OCI-LY7 (cell line): ENCODE results near the gene SNCAIP. TPM values are rescaled to one million over a fixed set of nuclear protein-coding genes. Genes with fewer than 3 reads are reported as not detected.

Experiments used
- BruUV-seq: library from RNA; stranded (reverse); fragments of 400-500 nt; replicated peaks from 2 replicates; lab custom pipeline; 2021; lab: Mats Ljungman, UMichigan
- CTCF ChIA-PET: fragments of 300-600 bp; sonication (Branson Sonifier 250); formaldehyde crosslinking; loops from one replicate; lab custom pipeline; 2022; ENCODE audit warnings: antibody characterized with exemption; ENCODE audit not compliant: unreplicated experiment; lab: Charles Lee
- POLR2A ChIA-PET: fragments of 300-600 bp; sonication (Branson Sonifier 250); formaldehyde crosslinking; loops from one replicate; lab custom pipeline; 2022; ENCODE audit warnings: antibody characterized with exemption; lab: Charles Lee
- DNase-seq: peaks from one replicate; pipeline ENCODE4 v3.0.0-alpha.2; 2015; ENCODE audit warnings: low spot score
- H2AFZ ChIP-seq: fragments of 200-600 bp; sonication (generic), shearing (Covaris generic); 2 replicates; pipeline ENCODE4 v1.6.1; 2014; ENCODE audit warnings: mild to moderate bottlenecking, antibody characterized with exemption, low read length, moderate library complexity
- H3K27ac ChIP-seq: fragments of 200-600 bp; sonication (generic); 2 replicates; pipeline ENCODE4 v1.5.1; 2014; ENCODE audit warnings: mixed run types, low read depth, mild to moderate bottlenecking, moderate library complexity, low read length, inconsistent platforms; ENCODE audit not compliant: poor library complexity, severe bottlenecking
- H3K36me3 ChIP-seq: fragments of 200-600 bp; sonication (generic); 2 replicates; pipeline ENCODE4 v1.6.1; 2014; ENCODE audit warnings: mild to moderate bottlenecking, antibody characterized with exemption, low read length, moderate library complexity, mixed read lengths; ENCODE audit not compliant: insufficient read depth
- H3K4me1 ChIP-seq: fragments of 200-600 bp; sonication (generic); 2 replicates; pipeline ENCODE4 v1.5.1; 2014; ENCODE audit warnings: mild to moderate bottlenecking, low read length; ENCODE audit not compliant: insufficient read depth, poor library complexity, severe bottlenecking
- H3K4me2 ChIP-seq: fragments of 200-600 bp; sonication (generic); 2 replicates; pipeline ENCODE4 v1.6.1; 2014; ENCODE audit warnings: mild to moderate bottlenecking, low read length
- H3K4me3 ChIP-seq: fragments of 200-600 bp; sonication (generic); 2 replicates; pipeline ENCODE4 v1.5.1; 2014; ENCODE audit warnings: mild to moderate bottlenecking, low read depth, low read length; ENCODE audit not compliant: poor library complexity, severe bottlenecking
- H3K79me2 ChIP-seq: fragments of 200-600 bp; sonication (generic); 2 replicates; pipeline ENCODE4 v1.6.1; 2016; ENCODE audit warnings: low read depth, mild to moderate bottlenecking, low read length, moderate library complexity, mixed read lengths; ENCODE audit not compliant: insufficient read depth
- H3K9me2 ChIP-seq: fragments of 200-600 bp; sonication (generic); 2 replicates; pipeline ENCODE4 v1.6.1; 2016; ENCODE audit warnings: mild to moderate bottlenecking, low read length, mixed read lengths; ENCODE audit not compliant: insufficient read depth
- H3K9me3 ChIP-seq: fragments of 200-600 bp; sonication (generic); 2 replicates; pipeline ENCODE4 v1.6.1; 2014; ENCODE audit warnings: mild to moderate bottlenecking, mixed run types, low read length, mixed read lengths
- H4K20me1 ChIP-seq: fragments of 200-600 bp; sonication (generic); 2 replicates; pipeline ENCODE4 v1.6.1; 2014; ENCODE audit warnings: mild to moderate bottlenecking, antibody characterized with exemption, low read length, moderate library complexity, mixed read lengths; ENCODE audit not compliant: insufficient read depth
- EZH2phosphoT487 ChIP-seq: fragments of 200-600 bp; sonication (generic); IDR thresholded peaks from 2 replicates; pipeline ENCODE4 v1.6.1; 2018; ENCODE audit warnings: low read depth, borderline replicate concordance, mild to moderate bottlenecking, mixed run types, antibody characterized with exemption, low read length, moderate library complexity, mixed read lengths
- intact Hi-C: fragments of 100-400 bp; cut with micrococcal nuclease; formaldehyde crosslinking; loops from one replicate; pipeline ENCODE4 v1.10.0; 2022; ENCODE audit not compliant: unreplicated experiment
- total RNA-seq, 2 experiments: library from RNA; depleted of rRNA in 1 of 2; stranded (reverse); fragments of >200 nt in 1 of 2; shearing (Covaris generic) in 1 of 2; gene quantifications; 2 replicates each; pipeline ENCODE4 v1.2.3, GENCODE V29; 2014 to 2022
- TF ChIP-seq, protein P1 (sequence below): fragments of 200-600 bp; sonication (generic); conservative IDR thresholded peaks from 2 replicates; pipeline ENCODE4 v1.5.1; 2014; ENCODE audit warnings: mild to moderate bottlenecking, antibody characterized with exemption, low read length, moderate library complexity, mixed read lengths

The SNCAIP gene
- total RNA-seq, 2 experiments from 2014 or later: not detected

GRCh38 chr5:122392224-122392623 is 80.2 kb downstream of the SNCAIP start:
- no peaks in the 10 kb centered on the region for H3K4me1 ChIP-seq
- TF ChIP-seq EZH2phosphoT487: no peak
- TF ChIP-seq, protein P1, sequence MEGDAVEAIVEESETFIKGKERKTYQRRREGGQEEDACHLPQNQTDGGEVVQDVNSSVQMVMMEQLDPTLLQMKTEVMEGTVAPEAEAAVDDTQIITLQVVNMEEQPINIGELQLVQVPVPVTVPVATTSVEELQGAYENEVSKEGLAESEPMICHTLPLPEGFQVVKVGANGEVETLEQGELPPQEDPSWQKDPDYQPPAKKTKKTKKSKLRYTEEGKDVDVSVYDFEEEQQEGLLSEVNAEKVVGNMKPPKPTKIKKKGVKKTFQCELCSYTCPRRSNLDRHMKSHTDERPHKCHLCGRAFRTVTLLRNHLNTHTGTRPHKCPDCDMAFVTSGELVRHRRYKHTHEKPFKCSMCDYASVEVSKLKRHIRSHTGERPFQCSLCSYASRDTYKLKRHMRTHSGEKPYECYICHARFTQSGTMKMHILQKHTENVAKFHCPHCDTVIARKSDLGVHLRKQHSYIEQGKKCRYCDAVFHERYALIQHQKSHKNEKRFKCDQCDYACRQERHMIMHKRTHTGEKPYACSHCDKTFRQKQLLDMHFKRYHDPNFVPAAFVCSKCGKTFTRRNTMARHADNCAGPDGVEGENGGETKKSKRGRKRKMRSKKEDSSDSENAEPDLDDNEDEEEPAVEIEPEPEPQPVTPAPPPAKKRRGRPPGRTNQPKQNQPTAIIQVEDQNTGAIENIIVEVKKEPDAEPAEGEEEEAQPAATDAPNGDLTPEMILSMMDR: no peak
- no peak for DNase-seq
- H3K9me2 ChIP-seq: no peaks in the 10 kb centered on the region
- H2AFZ ChIP-seq: no peak overlapping the region
- H3K9me3 ChIP-seq: no peaks in the 10 kb centered on the region
- BruUV-seq: no TSS peak
- intact Hi-C loops: no loop called here
- H3K27ac ChIP-seq: no peak overlapping the region
- no peaks in the 10 kb centered on the region for H4K20me1 ChIP-seq
- H3K79me2 ChIP-seq: no peaks in the 10 kb centered on the region
- no peaks in the 10 kb centered on the region for H3K36me3 ChIP-seq
- no peak overlapping the region for H3K4me2 ChIP-seq
- CTCF ChIA-PET: no interaction called here
- H3K4me3 ChIP-seq: no peak overlapping the region
- POLR2A ChIA-PET: no interaction called here

DNA sequence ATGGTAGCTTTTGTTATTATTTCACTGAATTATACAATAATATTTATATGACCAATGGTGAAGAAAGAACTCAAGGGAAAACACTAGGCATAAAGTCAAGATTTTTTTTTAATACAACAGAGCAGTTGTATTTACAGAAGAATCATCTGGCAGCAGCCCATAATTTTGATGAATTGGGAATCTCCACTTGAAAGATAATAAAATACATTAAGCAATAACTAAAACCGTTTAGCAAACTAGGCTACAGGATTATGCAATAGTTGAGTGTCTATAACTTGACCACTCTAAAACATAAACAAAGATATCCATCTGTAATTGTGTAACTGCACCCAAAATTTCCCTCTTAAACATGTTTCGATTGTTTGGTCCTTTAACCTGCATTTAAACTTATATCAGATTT is 80.8 kb downstream of the SNCAIP start:
- H3K9me2 ChIP-seq: no peaks in the 10 kb centered on the region
- POLR2A ChIA-PET: no interaction called here
- DNase-seq: no peak
- H3K27ac ChIP-seq: no peak overlapping the region
- H3K4me2 ChIP-seq: no peak overlapping the region
- TF ChIP-seq EZH2phosphoT487: no peak
- TF ChIP-seq, protein P1: no peak
- BruUV-seq: no TSS peak
- H3K36me3 ChIP-seq: no peaks in the 10 kb centered on the region
- H3K9me3 ChIP-seq: no peaks in the 10 kb centered on the region
- H4K20me1 ChIP-seq: no peaks in the 10 kb centered on the region
- no peak overlapping the region for H2AFZ ChIP-seq
- no peaks in the 10 kb centered on the region for H3K4me1 ChIP-seq
- no peak overlapping the region for H3K4me3 ChIP-seq
- intact Hi-C loops: no loop called here
- H3K79me2 ChIP-seq: no peaks in the 10 kb centered on the region
- CTCF ChIA-PET: no interaction called here

DNA sequence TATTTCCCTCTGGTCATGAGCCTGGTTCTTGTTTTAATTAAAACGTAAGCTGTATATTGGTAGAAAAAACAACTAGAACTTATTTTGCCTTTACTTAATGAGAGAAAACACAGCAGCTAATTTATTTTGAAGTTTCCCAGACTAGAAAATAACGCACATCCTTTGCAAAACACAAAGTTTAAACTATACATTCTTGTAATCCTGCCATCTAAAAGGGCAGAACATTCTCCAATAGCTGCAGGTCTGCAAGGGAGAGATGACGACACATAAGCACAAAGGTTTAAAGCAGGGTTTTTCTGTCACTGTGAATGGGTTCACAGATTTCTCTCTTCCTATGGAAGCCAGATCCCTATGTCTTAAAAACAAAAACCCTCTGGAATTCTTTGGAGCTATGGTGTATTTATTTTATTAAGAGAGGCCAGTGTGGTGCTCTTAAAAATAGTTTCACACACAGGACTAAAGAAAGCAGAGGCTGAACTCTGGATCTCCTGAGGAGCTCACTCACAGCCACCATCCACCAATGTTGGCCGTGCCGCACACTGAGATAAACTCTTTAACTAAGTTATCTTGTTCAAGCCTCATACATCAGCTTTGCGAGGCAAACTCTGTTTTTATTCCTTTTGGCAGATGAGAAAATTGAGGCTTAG is 82.4 kb downstream of the SNCAIP start:
- ChIA-PET POLR2A (interaction anchor here (1.1 kb wide), 1 partner anchor 10 kb away, joined by 3 read pairs; no protein-coding TSS in a partner anchor), CTCF (no interaction called here)
- H3K36me3 ChIP-seq: no peaks in the 10 kb centered on the region
- no peak overlapping the region for H3K4me3 ChIP-seq
- H3K27ac ChIP-seq: no peak overlapping the region
- no peak overlapping the region for H3K4me2 ChIP-seq
- no peaks in the 10 kb centered on the region for H3K9me2 ChIP-seq
- H3K9me3 ChIP-seq: no peaks in the 10 kb centered on the region
- no TSS peak for BruUV-seq
- intact Hi-C loops: no loop called here
- no peaks in the 10 kb centered on the region for H3K4me1 ChIP-seq
- H2AFZ ChIP-seq: no peak overlapping the region
- H3K79me2 ChIP-seq: no peaks in the 10 kb centered on the region
- TF ChIP-seq, protein P1: no peak
- TF ChIP-seq EZH2phosphoT487: no peak
- no peaks in the 10 kb centered on the region for H4K20me1 ChIP-seq
- DNase-seq: no peak
